HepG2 (cell line): ENCODE data around the gene DCAF15. TPM values are rescaled to one million over a fixed set of nuclear protein-coding genes. Genes with fewer than 3 reads are reported as not detected.
A peak's percentile ranks its signal among the peaks of the same experiment; 100 is the strongest.

Experiments used
- AHDC1 ChIP-seq: sonication (generic); formaldehyde crosslinking; IDR thresholded peaks from 2 replicates; pipeline ENCODE4 v1.5.1; 2020; ENCODE audit warnings: mild to moderate bottlenecking, missing genetic modification reagents, borderline replicate concordance
- ARHGAP35 ChIP-seq: sonication (generic); formaldehyde crosslinking; IDR thresholded peaks from 2 replicates; pipeline ENCODE4 v1.9.0; 2022; ENCODE audit warnings: mild to moderate bottlenecking, inconsistent platforms, moderate library complexity, missing genetic modification reagents, borderline replicate concordance
- ARID5B ChIP-seq: IDR thresholded peaks from 2 replicates; pipeline ENCODE4 v1.4.0; 2020; ENCODE audit warnings: mild to moderate bottlenecking, missing genetic modification reagents
- GPBP1L1 ChIP-seq: sonication (generic); formaldehyde crosslinking; IDR thresholded peaks from 2 replicates; pipeline ENCODE4 v1.5.0; 2020; ENCODE audit warnings: mild to moderate bottlenecking, missing genetic modification reagents
- KDM5A ChIP-seq: fragments of 200-600 bp; sonication (generic); IDR thresholded peaks from 2 replicates; pipeline ENCODE4 v1.7.0; 2018; ENCODE audit warnings: antibody characterized with exemption, mild to moderate bottlenecking, low read length, borderline replicate concordance
- NBN ChIP-seq: fragments of 450-650 bp; conservative IDR thresholded peaks from 2 replicates; pipeline ENCODE4 v1.6.1; 2017
- POGK ChIP-seq: sonication (generic); formaldehyde crosslinking; conservative IDR thresholded peaks from 2 replicates; pipeline ENCODE4 v1.8.0; 2022; ENCODE audit warnings: mild to moderate bottlenecking, moderate library complexity, missing genetic modification reagents
- SAP130 ChIP-seq: IDR thresholded peaks from 2 replicates; pipeline ENCODE4 v1.6.1; 2016; ENCODE audit warnings: low read depth
- TFDP2 ChIP-seq: sonication (generic); formaldehyde crosslinking; IDR thresholded peaks from 2 replicates; pipeline ENCODE4 v1.4.0; 2020; ENCODE audit warnings: missing genetic modification reagents
- ZNF234 ChIP-seq: sonication (generic); formaldehyde crosslinking; conservative IDR thresholded peaks from 2 replicates; pipeline ENCODE4 v1.5.1; 2020; ENCODE audit warnings: mild to moderate bottlenecking, missing genetic modification reagents
- ZNF253 ChIP-seq: sonication (generic); formaldehyde crosslinking; IDR thresholded peaks from 2 replicates; pipeline ENCODE4 v1.8.0; 2022; ENCODE audit warnings: mild to moderate bottlenecking, missing genetic modification reagents, borderline replicate concordance
- ZNF570 ChIP-seq: sonication (generic); formaldehyde crosslinking; IDR thresholded peaks from 2 replicates; pipeline ENCODE4 v1.4.0; 2020; ENCODE audit warnings: mild to moderate bottlenecking, missing genetic modification reagents, borderline replicate concordance
- ZNF891 ChIP-seq: sonication (generic); formaldehyde crosslinking; IDR thresholded peaks from 2 replicates; pipeline ENCODE4 v1.5.0; 2020; ENCODE audit warnings: mild to moderate bottlenecking, missing genetic modification reagents
- polyA plus RNA-seq, 8 experiments: library from polyadenylated mRNA; depleted of rRNA in 3 of 8; stranded (reverse) in 7 of 8; unstranded in 1 of 8; fragments of >200 nt; fragmentation: Illumina TruSeq in 4 of 8; extraction: Trizol in 4 of 8; gene quantifications; 2 replicates each; pipeline versions ENCODE4 v1.2.1 to v1.2.3, GENCODE V29; 2011 to 2016; ENCODE audit warnings: low read depth in 4 of 8, missing spikeins in 1 of 8, mixed read lengths in 1 of 8; ENCODE audit not compliant: insufficient read depth in 1 of 8
- total RNA-seq, 5 experiments: library from RNA; depleted of rRNA; stranded (reverse); fragments of >200 nt; fragmentation: Illumina TruSeq; extraction: Trizol; gene quantifications; 2 replicates each; pipeline ENCODE4 v1.2.3, GENCODE V29; 2016; ENCODE audit warnings: low read depth in 1 of 5

Gene DCAF15
- total and polyA plus RNA-seq, 2 of the 13 experiments (the other 11 are each of a cell fraction or from before 2014, with no cell fraction given): 13.6 to 14.0 TPM

- TF ChIP-seq ZNF891 (CRISPR knock-in tag) (peak; percentile 87), ZNF253 (CRISPR knock-in tag) (no peak), ZNF234 (CRISPR knock-in tag) (no peak), SAP130 (CRISPR knock-in tag) (peak; percentile 74), ARHGAP35 (peak; percentile 89), ZNF570 (CRISPR knock-in tag) (no peak), AHDC1 (CRISPR knock-in tag) (no peak), KDM5A (no peak), POGK (CRISPR knock-in tag) (peak; percentile 87; the same call in 1 of the 2 replicates), TFDP2 (CRISPR knock-in tag) (peak; percentile 99), NBN (no peak), ARID5B (CRISPR knock-in tag) (no peak), GPBP1L1 (CRISPR knock-in tag) (no peak)
These were observed 46.4 kb upstream of the DCAF15 start, which contains the start of the genes BRME1 and CC2D1A (continued) for GRCh38 chr19:13905634-13906520.
